Panc1 (cell line): ENCODE results near the gene GFOD2. TPM values are rescaled to one million over a fixed set of nuclear protein-coding genes. Genes with fewer than 3 reads are reported as not detected.

Experiments
- ATAC-seq: fragments of 200-7000 bp; cut with Tn5 transposase; 2 replicates; pipeline ENCODE4 v1.9.1; 2020; ENCODE audit warnings: mild to moderate bottlenecking, moderate library complexity
- BruUV-seq: library from RNA; stranded (reverse); fragments of 400-500 nt; replicated peaks from 2 replicates; lab custom pipeline; 2021; lab: Mats Ljungman, UMichigan
- CTCF ChIA-PET: fragments of 300-600 bp; sonication (Branson Sonifier 250); formaldehyde crosslinking; loops from one replicate; lab custom pipeline; 2022; ENCODE audit warnings: antibody characterized with exemption; lab: Charles Lee
- POLR2A ChIA-PET: fragments of 300-600 bp; sonication (Branson Sonifier 250); formaldehyde crosslinking; loops from one replicate; lab custom pipeline; 2022; ENCODE audit warnings: antibody characterized with exemption; lab: Charles Lee
- DNase-seq: peaks from one replicate; pipeline ENCODE4 v3.0.0-alpha.2; 2010; ENCODE audit warnings: low read depth, low spot score
- H3K27ac ChIP-seq: 2 replicates; pipeline ENCODE4 v1.5.1; 2011; ENCODE audit warnings: mild to moderate bottlenecking, low read length, inconsistent platforms
- H3K27me3 ChIP-seq: fragments of 200-500 bp; sonication (Bioruptor generic); 2 replicates; pipeline ENCODE4 v1.6.0; 2014; ENCODE audit warnings: low read length, inconsistent platforms; ENCODE audit not compliant: control insufficient read depth, insufficient read depth
- H3K36me3 ChIP-seq: fragments of 200-500 bp; sonication (Bioruptor generic); 2 replicates; pipeline ENCODE4 v1.5.1; 2014; ENCODE audit warnings: inconsistent platforms, mild to moderate bottlenecking, low read length, moderate library complexity; ENCODE audit not compliant: control insufficient read depth, insufficient read depth
- H3K4me1 ChIP-seq: 2 replicates; pipeline ENCODE4 v1.5.1; 2011; ENCODE audit warnings: inconsistent platforms, mild to moderate bottlenecking, low read length, moderate library complexity; ENCODE audit not compliant: control insufficient read depth, insufficient read depth
- H3K4me3 ChIP-seq, 2 experiments: 2 replicates each; pipeline ENCODE4 v1.5.1; 2011 to 2012; ENCODE audit warnings: low read depth in 2 of 2, low read length in 2 of 2, mild to moderate bottlenecking in 2 of 2, inconsistent platforms in 1 of 2, moderate library complexity in 1 of 2
- H3K9me3 ChIP-seq: fragments of 200-500 bp; sonication (Bioruptor generic); 2 replicates; pipeline ENCODE4 v1.5.1; 2014; ENCODE audit warnings: low read depth, mild to moderate bottlenecking, inconsistent platforms, low read length, moderate library complexity; ENCODE audit not compliant: control insufficient read depth, insufficient read depth
- POLR2AphosphoS5 ChIP-seq: IDR thresholded peaks from 2 replicates; pipeline ENCODE4 v1.6.1; 2012; ENCODE audit warnings: mild to moderate bottlenecking, low read depth, low read length, moderate library complexity
- SIN3A ChIP-seq: IDR thresholded peaks from 2 replicates; pipeline ENCODE4 v1.6.1; 2012; ENCODE audit warnings: low read depth, mild to moderate bottlenecking, low read length, moderate library complexity, borderline replicate concordance; ENCODE audit not compliant: insufficient read depth
- TCF7L2 ChIP-seq: IDR thresholded peaks from 2 replicates; pipeline ENCODE4 v1.6.1; 2011; ENCODE audit warnings: mild to moderate bottlenecking, low read depth, low read length, inconsistent platforms
- in situ Hi-C: cut with HindIII; loops from 2 replicates; pipeline ENCODE4 v1.10.0; 2016; ENCODE audit warnings: low sequenced_read_pairs, low pct_unique_long_range_greater_than_20kb
- intact Hi-C: fragments of 100-400 bp; cut with micrococcal nuclease; formaldehyde crosslinking; loops from one replicate; pipeline ENCODE4 v1.10.0; 2022; ENCODE audit not compliant: unreplicated experiment
- total RNA-seq: library from RNA; stranded (reverse); gene quantifications from one replicate; pipeline ENCODE4 v1.2.1, GENCODE V29; 2021; ENCODE audit not compliant: unreplicated experiment
- TF ChIP-seq, protein P1 (sequence below): fragments of 450-650 bp; IDR thresholded peaks from 2 replicates; pipeline ENCODE4 v1.5.1; 2017; ENCODE audit warnings: mild to moderate bottlenecking
- TF ChIP-seq, protein P2 (sequence below), 2 experiments: IDR thresholded peaks; 2 replicates each; pipeline ENCODE4 v1.6.1; 2011 to 2012; ENCODE audit warnings: low read depth in 2 of 2, control low read depth in 1 of 2, low read length in 1 of 2, mild to moderate bottlenecking in 1 of 2, moderate library complexity in 1 of 2; ENCODE audit not compliant: insufficient read depth in 1 of 2

The GFOD2 gene
- total RNA-seq, 1 experiment from 2014 or later: 15.1 TPM

DNA sequence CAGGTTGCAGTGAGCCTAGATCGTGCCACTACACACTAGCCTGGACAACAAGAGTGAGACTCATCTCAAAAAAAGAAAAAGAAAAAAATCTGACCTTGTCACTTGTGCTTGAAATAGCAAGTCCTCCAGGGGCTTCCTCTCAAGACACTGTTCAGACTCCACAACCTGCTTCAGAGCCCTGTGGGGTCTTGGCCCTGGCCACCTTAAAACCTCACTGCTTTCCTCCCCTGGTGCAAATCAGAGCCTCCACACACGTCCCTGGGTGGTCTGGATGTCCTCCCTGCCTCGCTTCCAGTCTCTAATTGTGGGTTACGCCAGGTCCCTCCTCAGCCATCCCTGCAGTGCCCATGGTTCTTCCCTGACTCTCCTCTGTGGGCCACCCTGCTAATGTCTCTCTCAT, 63.8 kb downstream of the GFOD2 start:
- intact Hi-C loops: no loop called here
- no TSS peak for BruUV-seq
- POLR2A ChIA-PET: no interaction called here

DNA sequence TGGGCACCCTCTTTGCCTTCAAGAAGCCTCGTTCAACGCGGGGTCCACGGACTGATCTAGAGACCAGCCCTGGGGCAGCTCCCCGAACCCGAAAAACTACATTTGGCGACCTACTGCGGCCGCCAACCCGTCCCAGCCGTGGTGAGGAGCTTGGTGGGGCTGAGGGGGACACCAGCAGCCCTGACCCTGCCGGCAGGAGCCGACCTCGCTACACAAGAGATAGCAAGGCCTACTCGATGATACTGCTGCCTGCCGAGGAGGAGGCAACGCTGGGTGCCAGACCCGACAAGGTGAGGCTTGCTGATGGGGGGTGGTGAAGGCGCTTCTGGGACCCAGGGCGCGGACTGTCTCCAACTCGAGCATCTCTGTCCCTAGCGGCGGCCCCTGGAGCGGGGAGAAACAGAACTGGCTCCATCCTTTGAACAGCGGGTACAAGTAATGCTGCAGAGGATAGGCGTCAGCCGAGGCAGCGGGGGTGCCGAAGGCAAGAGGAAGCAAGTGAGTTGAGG, 64.7 kb downstream of the GFOD2 start:
- Histone ChIP-seq H3K27ac (no peak overlapping the region), H3K4me1 (peaks cover 3% of the 10 kb centered on the region; the same call in 1 of the 2 replicates), H3K4me3 (no peak overlapping the region), H3K27me3 (no peaks in the 10 kb centered on the region), H3K9me3 (no peaks in the 10 kb centered on the region), H3K36me3 (no peaks in the 10 kb centered on the region)
- CTCF ChIA-PET: no interaction called here
- BruUV-seq: no TSS peak
- DNase-seq (no peak), ATAC-seq (no peak)
- in situ Hi-C loops: no loop called here
- TF ChIP-seq SIN3A (no peak), TCF7L2 (no peak), POLR2AphosphoS5 (no peak)
- TF ChIP-seq, protein P1, sequence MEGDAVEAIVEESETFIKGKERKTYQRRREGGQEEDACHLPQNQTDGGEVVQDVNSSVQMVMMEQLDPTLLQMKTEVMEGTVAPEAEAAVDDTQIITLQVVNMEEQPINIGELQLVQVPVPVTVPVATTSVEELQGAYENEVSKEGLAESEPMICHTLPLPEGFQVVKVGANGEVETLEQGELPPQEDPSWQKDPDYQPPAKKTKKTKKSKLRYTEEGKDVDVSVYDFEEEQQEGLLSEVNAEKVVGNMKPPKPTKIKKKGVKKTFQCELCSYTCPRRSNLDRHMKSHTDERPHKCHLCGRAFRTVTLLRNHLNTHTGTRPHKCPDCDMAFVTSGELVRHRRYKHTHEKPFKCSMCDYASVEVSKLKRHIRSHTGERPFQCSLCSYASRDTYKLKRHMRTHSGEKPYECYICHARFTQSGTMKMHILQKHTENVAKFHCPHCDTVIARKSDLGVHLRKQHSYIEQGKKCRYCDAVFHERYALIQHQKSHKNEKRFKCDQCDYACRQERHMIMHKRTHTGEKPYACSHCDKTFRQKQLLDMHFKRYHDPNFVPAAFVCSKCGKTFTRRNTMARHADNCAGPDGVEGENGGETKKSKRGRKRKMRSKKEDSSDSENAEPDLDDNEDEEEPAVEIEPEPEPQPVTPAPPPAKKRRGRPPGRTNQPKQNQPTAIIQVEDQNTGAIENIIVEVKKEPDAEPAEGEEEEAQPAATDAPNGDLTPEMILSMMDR: no peak
- TF ChIP-seq, protein P2, sequence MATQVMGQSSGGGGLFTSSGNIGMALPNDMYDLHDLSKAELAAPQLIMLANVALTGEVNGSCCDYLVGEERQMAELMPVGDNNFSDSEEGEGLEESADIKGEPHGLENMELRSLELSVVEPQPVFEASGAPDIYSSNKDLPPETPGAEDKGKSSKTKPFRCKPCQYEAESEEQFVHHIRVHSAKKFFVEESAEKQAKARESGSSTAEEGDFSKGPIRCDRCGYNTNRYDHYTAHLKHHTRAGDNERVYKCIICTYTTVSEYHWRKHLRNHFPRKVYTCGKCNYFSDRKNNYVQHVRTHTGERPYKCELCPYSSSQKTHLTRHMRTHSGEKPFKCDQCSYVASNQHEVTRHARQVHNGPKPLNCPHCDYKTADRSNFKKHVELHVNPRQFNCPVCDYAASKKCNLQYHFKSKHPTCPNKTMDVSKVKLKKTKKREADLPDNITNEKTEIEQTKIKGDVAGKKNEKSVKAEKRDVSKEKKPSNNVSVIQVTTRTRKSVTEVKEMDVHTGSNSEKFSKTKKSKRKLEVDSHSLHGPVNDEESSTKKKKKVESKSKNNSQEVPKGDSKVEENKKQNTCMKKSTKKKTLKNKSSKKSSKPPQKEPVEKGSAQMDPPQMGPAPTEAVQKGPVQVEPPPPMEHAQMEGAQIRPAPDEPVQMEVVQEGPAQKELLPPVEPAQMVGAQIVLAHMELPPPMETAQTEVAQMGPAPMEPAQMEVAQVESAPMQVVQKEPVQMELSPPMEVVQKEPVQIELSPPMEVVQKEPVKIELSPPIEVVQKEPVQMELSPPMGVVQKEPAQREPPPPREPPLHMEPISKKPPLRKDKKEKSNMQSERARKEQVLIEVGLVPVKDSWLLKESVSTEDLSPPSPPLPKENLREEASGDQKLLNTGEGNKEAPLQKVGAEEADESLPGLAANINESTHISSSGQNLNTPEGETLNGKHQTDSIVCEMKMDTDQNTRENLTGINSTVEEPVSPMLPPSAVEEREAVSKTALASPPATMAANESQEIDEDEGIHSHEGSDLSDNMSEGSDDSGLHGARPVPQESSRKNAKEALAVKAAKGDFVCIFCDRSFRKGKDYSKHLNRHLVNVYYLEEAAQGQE (IDR thresholded peaks at IDR 0.05; ENCODE audit: insufficient read depth in 1 of 2, low read depth in 2 of 2, low read length in 1 of 2): no peak
- intact Hi-C loops: no loop called here
- POLR2A ChIA-PET: no interaction called here

More for the DNA sequence above, 63.8 kb downstream of the GFOD2 start:
- CTCF ChIA-PET: interaction anchor here (0.6 kb wide), 1 partner anchor 13 kb away, joined by 3 read pairs; no protein-coding TSS in a partner anchor
- no peak for TF ChIP-seq TCF7L2
- TF ChIP-seq SIN3A: no peak
- TF ChIP-seq, protein P1: no peak
- TF ChIP-seq, protein P2 (IDR thresholded peaks at IDR 0.05; ENCODE audit: insufficient read depth in 1 of 2, low read depth in 2 of 2, low read length in 1 of 2): no peak
- TF ChIP-seq POLR2AphosphoS5: no peak
- ATAC-seq (no peak), DNase-seq (no peak)
- no peak overlapping the region for H3K4me3 ChIP-seq
- H3K4me1 ChIP-seq: peaks cover 3% of the 10 kb centered on the region; the same call in 1 of the 2 replicates
- H3K27me3 ChIP-seq: no peaks in the 10 kb centered on the region
- H3K36me3 ChIP-seq: peaks cover 2% of the 10 kb centered on the region; the same call in 1 of the 2 replicates
- no peak overlapping the region for H3K27ac ChIP-seq
- no peaks in the 10 kb centered on the region for H3K9me3 ChIP-seq
- in situ Hi-C loops: no loop called here
